Measurements from ENCODE around the gene BBC3. TPM values are rescaled to one million over a fixed set of nuclear protein-coding genes. Genes with fewer than 3 reads are reported as not detected.
"Not testable (repeated sequence)": the region's sequence is repeated elsewhere in the genome, so short reads cannot be mapped to it uniquely, and the experiment has no call there.

BBC3 gene
- total RNA-seq, 1 donor from 2014 or later = 11.5 TPM

GRCh38 chr19:47264629-47265028, 33.6 kb upstream of the BBC3 start:
- intact Hi-C loops (cut with micrococcal nuclease) = no loop called here
- Mint-ChIP-seq H3K27ac (no peak overlapping the region), H3K4me1 (peaks cover 18% of the 10 kb centered on the region), H3K4me3 (no peak overlapping the region), H3K27me3 (no peaks in the 10 kb centered on the region), H3K9me3 (no peaks in the 10 kb centered on the region), H3K36me3 (ENCODE audit: low read depth) (peaks cover 67% of the 10 kb centered on the region)
- POLR2A ChIA-PET = no interaction called here
- no peak for TF ChIP-seq CTCF (IDR thresholded peaks at IDR 0.05)
- ATAC-seq (ENCODE audit: low read depth) (no peak), DNase-seq (no peak)
- CTCF ChIA-PET = no interaction called here

DNA sequence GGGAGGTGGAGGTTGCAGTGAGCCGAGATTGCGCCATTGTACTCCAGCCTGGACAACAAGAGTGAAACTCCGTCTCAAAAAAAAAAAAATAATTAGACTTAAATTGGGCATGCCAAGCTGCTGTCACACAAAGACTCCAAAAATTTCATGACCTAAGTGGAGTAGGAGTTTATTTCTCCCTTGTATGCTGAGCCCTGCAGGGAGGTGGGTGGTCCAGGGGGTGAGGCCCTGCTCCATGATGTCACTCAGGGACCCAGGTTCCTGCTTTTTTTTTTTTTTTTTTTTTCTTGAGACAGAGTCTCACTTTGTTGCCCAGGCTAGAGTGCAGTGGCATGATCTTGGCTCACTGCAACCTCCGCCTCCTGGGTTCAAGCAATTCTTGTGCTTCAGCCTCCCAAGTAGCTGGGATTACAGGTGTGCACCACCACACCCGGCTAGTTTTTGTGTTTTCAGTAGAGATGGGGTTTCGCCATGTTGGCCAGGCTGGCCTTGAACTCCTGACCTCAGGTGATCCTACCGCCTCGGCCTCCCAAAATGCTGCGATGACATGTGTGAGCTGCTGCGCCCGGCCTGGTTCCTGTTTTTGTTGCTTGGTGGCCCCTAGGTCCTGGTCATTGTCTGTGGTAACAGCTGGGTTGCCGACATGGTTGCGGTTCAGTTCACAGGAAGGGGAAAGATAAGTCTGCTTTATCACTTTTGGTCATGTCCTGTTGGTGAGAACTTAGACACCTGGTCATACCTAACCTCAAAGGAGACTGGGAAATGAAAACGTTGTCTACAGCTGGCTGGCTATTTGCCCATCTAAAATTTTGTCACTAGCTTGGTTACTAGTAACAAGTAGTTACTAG, 31.2 kb upstream of the BBC3 start:
- peak; percentile 65 for ATAC-seq (ENCODE audit: low read depth)
- ChIA-PET CTCF (interaction anchor here (1.0 to 1.4 kb wide), 2 partner anchors 18 to 22 kb away, joined by 3 to 6 read pairs; no protein-coding TSS in a partner anchor), POLR2A (interaction anchor here (0.6 to 1.6 kb wide), 5 partner anchors 11 to 1099 kb away, joined by 3 to 32 read pairs (median 4); partner anchors contain the start of gene INAFM1)
- H3K4me3 Mint-ChIP-seq = peak overlapping the region; percentile 24
- peaks cover 70% of the 10 kb centered on the region for H3K36me3 Mint-ChIP-seq (ENCODE audit: low read depth)
- H3K4me1 Mint-ChIP-seq = peaks cover 40% of the 10 kb centered on the region
- H3K27me3 Mint-ChIP-seq; DNase-seq; intact Hi-C loops (cut with micrococcal nuclease); H3K9me3 Mint-ChIP-seq: not testable (repeated sequence)
- peak overlapping the region; percentile 72 for H3K27ac Mint-ChIP-seq

GRCh38 chr19:47260476-47260875, 29.5 kb upstream of the BBC3 start:
- Mint-ChIP-seq H3K4me1 (peaks cover 49% of the 10 kb centered on the region), H3K27ac (no peak overlapping the region), H3K9me3 (no peaks in the 10 kb centered on the region), H3K4me3 (no peak overlapping the region), H3K27me3 (no peaks in the 10 kb centered on the region), H3K36me3 (ENCODE audit: low read depth) (peaks cover 65% of the 10 kb centered on the region)
- no peak for TF ChIP-seq CTCF (IDR thresholded peaks at IDR 0.05)
- DNase-seq (no peak), ATAC-seq (ENCODE audit: low read depth) (no peak)
- ChIA-PET POLR2A (interaction anchor here (1.2 kb wide), 1 partner anchor 34 kb away, joined by 3 read pairs; no protein-coding TSS in a partner anchor), CTCF (no interaction called here)
- intact Hi-C loops (cut with micrococcal nuclease) = no loop called here

- peaks cover 57% of the 10 kb centered on the region for H3K36me3 Mint-ChIP-seq (ENCODE audit: low read depth)
- POLR2A ChIA-PET = interaction anchor here (0.6 to 1.0 kb wide), 2 partner anchors 15 to 859 kb away, joined by 4 to 6 read pairs; partner anchors contain the start of gene INAFM1
- H3K4me3 Mint-ChIP-seq = peak overlapping the region; percentile 32
- CTCF ChIA-PET = no interaction called here
- ATAC-seq (ENCODE audit: low read depth) (no peak), DNase-seq (no peak)
- H3K9me3 Mint-ChIP-seq = no peaks in the 10 kb centered on the region
- H3K27me3 Mint-ChIP-seq = no peaks in the 10 kb centered on the region
- no peak for TF ChIP-seq CTCF (IDR thresholded peaks at IDR 0.05)
- H3K4me1 Mint-ChIP-seq = peaks cover 49% of the 10 kb centered on the region
- intact Hi-C loops (cut with micrococcal nuclease) = no loop called here
- no peak overlapping the region for H3K27ac Mint-ChIP-seq
These were observed 28.0 kb upstream of the BBC3 start for GRCh38 chr19:47258895-47259555.

DNA sequence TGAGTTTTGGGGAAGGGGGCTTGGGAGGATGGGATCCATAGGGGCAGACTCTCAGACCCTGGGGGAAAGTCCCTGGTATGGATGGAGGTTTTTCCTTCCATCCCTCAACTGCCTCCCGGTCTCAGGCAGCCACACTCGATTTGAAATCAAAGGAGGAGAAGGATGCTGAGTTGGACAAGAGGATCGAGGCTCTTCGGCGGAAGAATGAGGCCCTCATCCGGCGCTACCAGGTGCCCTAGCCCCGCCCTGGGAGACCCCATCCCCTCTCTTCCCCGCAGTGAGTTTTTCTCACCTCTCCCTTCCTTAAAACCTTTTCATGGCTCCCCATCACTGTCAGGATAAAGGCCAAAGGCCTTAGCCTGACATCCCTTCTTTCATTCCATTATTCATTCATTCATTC, 27.4 kb upstream of the BBC3 start:
- no peak for TF ChIP-seq CTCF (IDR thresholded peaks at IDR 0.05)
- no peak for ATAC-seq (ENCODE audit: low read depth)
- intact Hi-C loops (cut with micrococcal nuclease) = no loop called here
- peak overlapping the region; percentile 32 for H3K4me3 Mint-ChIP-seq
- ChIA-PET CTCF (no interaction called here), POLR2A (interaction anchor here (0.6 kb wide), 1 partner anchor 858 kb away, joined by 6 read pairs; no protein-coding TSS in a partner anchor)
- H3K27ac Mint-ChIP-seq = no peak overlapping the region
- H3K36me3 Mint-ChIP-seq (ENCODE audit: low read depth) = peaks cover 57% of the 10 kb centered on the region
- no peaks in the 10 kb centered on the region for H3K27me3 Mint-ChIP-seq
- peaks cover 49% of the 10 kb centered on the region for H3K4me1 Mint-ChIP-seq
- no peak for DNase-seq
- H3K9me3 Mint-ChIP-seq = no peaks in the 10 kb centered on the region
